GM20431 (cell line): ENCODE data around the gene XXYLT1.

ENCODE experiments used
- in situ Hi-C: fragments of 300-500 bp; cut with MseI, MboI; formaldehyde crosslinking; loops from one replicate; pipeline ENCODE4 v1.15.0; 2020; ENCODE audit warnings: low sequenced_read_pairs; ENCODE audit not compliant: unreplicated experiment

Gene XXYLT1

DNA sequence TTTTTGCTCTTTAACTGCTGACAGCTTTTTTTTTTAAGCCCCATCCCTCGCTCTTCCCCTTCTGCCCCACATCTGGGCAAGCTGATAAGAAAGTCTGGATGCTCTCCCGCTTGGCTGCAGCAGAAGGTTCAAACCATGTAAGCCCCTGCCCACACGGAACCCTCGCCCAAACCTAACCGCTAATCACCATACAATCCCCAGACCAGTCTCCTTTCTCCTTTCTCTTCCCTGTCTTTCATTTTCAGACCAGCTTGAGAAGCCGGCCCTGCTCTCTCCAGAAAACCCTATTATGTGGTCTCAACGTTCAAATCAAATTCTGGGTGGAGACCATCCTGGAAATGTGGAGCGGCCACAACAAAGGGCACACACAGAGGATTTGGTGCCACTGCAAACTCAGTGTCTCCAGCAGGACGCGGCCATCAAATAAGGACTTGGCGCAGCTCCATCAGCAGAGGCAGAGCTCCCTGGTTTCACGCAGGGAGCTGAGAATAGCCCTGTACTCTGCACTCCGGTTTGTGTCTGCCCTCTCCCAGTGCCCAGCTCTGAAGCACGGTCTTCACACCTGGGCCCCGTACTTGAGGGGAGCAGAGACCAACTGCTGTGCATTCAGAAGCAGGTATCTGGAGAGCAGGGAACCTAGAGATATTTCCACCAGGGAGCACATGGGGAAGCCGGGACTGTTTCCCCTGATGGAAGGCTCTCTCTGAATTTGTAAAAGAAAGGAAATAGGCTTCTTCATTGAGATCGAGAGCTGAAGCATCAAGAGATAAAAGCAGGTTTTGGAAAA, 92.6 kb downstream of the XXYLT1 start:
- in situ Hi-C loops = no loop called here

DNA sequence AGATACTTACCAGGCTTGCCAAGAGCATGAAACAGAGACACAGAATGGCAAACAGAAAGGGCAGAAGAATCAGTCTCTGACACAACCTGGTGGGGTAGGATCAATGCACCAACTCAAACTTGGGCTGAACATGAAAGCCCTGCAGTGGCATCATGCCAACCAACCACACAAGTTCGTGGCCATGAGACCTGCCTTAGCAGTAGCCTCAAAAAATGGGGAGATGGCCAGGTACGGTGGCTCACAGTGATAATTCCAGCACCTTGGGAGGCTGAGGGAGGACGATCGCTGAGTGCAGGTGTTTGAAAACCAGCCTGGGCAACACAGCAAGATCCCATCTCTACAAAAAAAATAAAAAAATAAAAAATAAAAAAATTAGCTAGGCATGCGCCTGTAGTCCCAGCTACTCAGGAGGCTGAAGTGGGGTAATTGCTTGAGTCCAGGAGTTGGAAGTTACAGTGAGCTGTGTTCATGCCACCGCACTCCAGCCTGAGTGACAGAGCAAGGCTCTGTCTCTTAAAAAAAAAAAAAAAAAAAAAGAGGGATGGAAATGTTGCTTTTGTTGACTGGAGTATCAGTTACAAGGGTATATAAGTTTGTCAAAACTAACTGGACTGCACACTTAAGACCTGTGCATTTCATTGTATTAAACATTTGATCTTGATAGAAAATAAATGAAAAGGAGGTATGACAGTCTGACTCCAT, 93.4 kb downstream of the XXYLT1 start:
- in situ Hi-C loops = no loop called here

DNA sequence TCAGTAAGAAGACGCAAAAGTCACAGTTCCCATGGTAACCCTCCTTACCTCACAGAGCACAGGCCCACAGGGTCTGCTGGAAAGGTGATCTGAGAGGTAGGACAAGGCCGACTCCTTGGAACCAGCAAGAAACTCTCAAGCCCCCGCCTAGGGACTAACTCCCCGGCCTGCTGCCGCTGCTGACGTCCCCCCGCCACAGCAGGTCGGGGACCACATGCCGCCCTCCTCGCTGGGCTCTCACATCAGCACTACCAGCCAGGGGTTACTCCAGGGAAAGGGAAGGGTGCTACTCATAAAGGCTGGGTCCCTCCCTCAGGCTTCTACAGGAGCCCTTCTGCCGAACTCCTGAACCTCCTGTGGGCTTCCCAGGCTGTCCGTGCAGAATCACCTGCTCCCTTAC, 94.2 kb downstream of the XXYLT1 start:
- in situ Hi-C loops = no loop called here

DNA sequence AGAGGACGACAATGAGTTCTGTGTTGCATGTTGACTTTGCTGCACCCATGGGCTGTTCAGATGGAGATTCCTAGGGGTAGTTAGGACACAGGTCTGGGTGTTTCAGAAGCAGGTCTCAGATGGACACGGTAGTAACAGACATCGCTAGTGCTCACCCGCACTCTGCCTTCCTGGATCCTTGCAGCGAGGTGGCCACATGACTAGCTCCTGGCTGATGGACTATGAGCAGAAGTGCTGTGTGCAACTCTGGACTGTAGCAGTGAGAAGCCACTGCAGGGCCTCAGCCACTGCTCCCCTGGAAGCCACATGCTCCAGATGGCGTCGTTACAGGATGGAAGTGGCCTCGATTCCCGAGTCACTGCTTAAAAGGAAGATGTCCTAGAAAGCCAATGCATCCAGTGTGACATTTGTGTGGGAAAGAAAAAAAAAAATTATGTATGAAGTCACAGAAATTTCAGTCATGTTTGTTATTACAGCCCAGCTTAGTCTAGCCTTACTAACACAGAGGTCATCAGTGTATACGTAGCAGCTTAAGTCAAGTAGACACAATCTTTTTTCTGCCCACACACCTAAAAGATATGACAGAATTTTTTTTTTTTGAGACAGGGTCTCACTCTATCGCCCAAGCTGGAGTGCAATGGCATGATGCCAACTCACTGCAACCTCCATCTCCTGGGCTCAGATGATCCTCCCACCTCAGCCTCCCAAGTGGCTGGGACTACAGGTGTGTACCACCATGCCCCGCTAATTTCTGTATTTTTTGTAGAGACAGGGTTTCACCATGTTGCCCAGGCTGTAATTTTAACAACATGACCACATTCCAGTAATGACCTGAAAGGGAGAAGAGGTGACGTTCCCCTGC, 95.3 kb downstream of the XXYLT1 start:
- in situ Hi-C loops = no loop called here

DNA sequence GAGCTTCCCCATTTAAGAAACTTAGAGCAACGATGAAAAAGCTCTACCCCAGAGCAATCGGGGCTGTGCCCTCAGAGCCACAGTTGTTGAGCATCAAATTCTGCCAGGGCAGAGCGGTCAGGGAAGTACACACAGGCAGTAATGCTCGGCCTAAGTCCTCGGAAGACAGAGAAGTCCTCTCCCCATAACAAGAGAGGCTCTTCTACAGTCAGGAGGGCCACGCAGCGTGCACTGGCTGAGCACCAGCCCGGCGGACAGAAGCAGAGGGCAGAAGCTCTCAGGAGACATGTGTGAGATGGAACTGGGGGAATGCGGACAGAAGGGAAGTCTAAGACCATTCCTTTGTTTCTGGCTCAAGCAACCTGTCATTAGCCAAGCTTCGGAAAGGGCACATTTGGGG, 95.9 kb downstream of the XXYLT1 start:
- in situ Hi-C loops = no loop called here

DNA sequence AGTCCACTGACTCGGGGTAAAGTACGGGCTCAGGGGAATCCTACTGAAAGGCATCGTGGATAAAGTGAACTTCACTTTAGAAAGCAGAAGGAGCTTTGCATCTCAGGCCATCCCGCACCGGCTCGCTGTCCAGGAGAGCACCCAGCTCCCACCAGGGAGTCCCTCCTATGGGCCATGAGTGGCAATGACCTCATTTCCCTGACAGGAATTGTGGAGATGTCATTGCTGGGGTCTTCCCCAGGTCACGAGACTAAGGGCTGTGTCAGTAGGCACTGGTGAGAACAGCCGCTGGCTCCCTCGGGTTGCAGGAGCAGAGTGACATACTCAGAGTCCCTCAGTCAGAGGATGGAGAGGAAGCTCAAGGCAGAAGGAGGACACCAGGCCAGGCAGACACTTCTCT, 97.3 kb downstream of the XXYLT1 start:
- in situ Hi-C loops = no loop called here

DNA sequence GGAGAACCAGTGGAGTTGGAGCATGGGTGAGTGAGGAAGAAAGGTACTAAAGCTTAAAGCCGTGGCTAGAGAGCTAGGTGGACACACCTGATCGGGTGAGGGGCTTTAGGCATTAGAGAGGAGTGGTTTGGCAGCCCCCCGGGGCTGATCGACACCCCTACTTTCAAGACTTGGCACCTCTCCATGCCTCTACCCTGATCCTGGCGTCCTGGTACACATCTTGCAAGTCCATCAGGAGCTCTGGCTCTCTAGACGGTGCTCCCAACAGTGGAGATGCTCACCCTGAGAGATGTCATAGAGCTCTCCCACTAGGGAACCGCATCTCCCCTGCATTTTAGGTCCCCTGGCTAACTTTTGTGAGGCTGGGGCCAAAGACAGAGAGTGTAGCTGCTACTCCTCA, 98.1 kb downstream of the XXYLT1 start:
- in situ Hi-C loops = no loop called here

DNA sequence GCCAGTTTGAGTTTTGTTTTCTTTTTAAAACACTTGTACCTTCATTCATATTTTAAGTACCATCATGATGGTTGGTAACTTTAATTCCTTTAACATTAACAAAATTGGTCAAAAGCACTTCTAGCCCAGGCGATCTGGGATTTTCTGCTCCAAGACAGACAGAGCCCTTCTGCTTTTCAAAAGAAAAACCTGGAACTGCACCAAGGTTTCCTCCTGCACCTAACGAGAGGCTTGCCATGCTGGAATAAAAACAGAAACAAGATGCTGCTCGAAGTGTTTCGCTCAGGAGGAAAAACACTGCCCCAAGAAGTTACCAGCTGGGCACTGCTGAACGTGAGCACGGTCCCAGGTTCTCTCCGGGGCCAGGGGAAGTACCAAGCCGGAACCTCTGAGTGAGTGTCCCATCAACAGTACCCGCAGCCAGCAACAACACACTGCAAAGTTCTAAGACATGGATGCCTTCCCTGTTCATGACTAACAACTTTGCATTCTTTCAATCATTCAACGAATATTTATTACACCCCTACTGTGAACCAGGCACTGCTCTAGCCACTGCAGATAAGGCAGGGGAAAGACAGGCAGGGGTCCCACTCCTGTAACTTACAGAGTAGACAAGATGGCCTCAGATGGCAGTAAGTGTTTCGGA, 98.8 kb downstream of the XXYLT1 start:
- in situ Hi-C loops = no loop called here

DNA sequence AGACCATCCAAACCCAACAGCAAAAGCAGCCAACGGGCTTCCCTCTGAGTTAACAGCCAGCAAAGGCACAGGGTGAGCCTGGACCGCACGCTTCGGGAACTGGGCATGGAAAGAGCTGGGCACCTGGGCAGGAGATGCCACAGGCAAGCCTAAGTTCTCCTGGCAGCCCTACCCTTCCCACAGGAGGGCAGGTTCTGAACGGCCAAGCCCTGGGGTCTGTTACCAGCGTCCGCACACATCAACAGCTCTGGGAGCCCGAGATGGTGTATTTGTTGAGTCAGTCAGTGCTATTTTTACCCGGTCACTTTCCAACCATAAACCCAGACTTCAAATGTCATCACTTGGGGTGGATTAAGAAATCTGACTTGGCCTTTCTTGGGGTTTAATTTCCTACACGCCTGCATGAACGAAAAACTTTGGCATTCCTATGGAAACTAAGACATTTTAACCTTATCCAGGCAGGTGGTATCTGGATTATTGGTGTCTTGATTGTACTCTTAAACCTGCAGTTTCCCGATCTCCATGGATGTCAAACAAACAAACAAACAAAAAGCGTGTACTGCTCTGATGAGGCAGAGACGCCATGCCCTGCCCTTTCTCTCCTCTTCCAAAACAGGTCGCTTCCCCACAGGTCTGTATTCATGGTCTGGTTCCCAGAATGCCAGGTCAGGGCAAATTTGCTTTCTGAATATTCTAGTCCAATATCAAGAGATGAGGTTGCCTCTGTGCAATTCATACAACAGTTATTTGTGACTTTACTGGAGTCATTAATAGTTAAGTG, 99.7 kb downstream of the XXYLT1 start:
- in situ Hi-C loops = no loop called here

DNA sequence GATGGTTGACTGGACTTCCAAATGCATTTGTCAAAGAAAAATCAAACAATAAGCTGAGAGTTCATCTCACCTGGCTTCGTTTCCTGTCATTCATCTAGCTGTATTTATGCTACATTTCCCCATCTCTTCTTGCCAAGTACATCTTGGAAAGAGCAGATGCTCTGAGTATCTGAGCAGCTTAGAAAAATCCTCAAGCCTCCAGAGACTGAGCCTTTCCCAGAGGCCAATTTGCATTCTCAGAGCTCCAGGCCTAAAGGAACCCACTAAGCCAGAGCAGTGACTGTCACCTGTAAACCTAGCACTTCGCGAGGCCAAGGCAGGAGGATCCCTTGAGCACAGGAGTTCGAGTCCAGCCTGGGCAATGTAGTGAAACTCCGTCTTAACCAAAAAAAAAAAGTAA, 100.5 kb downstream of the XXYLT1 start:
- in situ Hi-C loops = no loop called here

DNA sequence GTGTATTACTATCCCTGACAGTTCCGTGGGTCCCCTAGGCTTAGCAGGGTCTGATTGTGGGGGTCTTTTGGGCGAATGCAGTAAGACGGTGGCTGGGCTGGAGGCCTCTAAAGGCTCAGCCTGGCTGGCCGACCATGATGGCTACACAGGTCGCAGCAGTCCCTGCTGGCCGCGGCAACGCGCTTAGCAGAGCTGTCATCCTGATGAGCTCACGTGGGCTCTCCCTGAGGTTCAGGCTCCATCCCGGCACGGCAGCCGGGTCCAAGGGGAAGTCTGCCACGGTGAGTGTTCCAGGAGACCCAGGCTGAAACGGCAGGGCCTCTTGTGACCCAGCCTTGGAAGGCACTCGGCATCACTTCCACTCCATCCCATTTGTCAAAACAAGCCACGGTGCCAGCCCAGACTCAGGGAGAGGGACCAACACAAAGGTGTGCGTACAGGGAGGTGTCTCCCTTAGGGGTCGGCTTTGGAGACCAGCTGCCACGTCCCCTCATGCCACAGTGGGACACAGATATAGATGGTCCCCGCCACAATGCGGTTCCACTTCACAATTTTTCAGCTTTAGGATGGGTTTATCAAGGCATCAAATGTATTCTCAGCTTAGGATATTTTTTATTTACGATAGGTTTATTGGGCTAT, 101.8 kb downstream of the XXYLT1 start:
- in situ Hi-C loops = no loop called here

DNA sequence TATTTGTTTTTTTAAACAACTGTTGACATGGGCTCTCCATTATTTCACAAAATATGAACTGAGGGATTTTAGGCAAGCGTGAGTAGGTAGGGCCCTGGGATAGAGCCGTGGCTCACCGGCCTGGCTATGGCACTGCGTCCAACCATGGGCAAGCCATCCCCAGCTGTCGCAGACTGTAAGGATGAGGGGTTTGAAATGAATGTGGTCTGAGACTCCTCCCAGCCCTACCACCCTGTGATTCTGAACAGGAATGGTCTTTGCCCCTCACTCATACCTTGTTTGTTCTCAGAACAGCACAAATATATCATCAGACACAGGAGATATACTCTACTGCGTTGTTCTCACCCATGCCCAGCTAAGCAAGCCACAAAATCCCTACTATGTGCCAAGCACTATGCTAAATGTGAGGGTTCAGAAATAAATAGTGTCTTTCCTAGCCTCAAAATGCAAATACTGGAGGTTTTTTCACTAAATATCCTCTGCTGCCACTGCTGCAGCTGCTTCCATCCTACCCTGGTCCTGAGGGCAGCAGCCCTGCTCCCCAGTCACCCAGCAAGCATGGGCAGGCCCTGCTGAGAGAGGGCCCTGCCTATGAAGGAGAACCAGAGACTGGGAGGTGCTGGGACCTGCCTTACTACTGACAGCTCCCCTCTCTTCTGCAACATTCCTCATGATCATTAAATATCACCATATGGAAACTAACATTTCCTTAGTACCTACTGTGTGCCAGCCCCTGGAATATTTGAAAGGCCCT, 102.8 kb downstream of the XXYLT1 start:
- in situ Hi-C loops = no loop called here

DNA sequence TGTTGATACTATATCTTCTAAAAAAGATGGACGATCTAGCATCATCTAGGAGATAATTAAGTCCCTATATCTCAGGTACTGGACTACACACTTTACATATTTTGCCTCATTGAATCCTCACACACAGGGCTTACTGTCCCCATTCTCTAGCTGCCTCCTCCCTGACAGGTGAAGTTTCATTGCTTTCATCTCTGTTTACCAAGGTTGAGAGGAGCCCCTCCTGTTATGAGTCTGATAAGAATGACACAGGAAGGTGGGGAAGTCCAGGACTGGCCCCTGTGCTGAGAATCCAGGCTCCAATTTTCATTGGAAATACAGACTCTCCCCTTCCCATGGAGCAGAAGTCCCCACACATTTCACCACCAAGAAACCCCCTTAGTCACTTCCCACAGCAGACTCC, 105.2 kb downstream of the XXYLT1 start:
- in situ Hi-C loops = no loop called here

DNA sequence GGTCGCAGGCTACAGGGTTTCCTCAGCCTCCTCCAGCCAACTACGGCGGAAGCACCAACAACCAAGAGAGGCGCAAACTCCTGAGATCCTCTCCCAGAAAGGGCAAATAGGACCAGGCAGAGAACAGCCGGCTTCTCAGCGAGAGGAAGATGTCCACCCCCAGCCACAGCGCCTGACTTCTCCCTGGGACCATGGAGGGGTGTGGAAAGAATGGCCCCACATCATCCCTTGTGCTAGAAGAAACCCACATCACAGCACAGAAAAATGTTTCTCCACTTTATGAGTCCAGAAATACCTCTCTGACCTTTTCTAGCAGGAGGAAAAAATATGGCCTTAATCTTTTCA, 105.7 kb downstream of the XXYLT1 start:
- in situ Hi-C loops = no loop called here

DNA sequence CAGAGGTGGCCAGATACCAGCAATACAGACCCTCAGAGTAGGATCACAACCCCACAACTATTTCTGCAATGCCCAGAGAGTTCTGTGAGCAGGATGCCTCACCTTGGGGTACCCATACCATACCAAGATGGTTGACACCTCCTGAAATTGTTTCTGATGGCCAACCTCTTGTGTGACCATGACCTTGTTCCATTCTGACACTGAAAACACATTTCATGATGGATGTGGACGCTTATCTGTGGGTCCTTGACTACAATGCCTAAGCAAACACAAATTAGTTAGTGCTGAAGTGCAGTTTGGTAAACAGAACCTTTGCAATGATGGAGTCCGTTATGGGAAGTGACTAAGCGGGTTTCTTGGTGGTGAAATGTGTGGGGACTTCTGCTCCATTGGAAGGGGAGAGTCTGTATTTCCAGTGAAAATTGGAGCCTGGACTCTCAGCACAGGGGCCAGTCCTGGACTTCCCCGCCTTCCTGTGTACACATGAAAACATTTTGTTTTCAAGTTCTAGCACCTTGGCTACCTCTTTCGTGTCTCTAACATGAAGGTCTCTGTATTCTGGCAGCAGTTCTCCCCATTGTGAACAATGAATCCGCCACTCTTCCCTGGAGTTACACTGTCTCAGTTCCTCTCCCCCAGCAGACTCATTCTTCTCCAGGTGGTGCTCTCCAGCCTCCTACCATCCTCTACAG, 106.2 kb downstream of the XXYLT1 start:
- in situ Hi-C loops = no loop called here

DNA sequence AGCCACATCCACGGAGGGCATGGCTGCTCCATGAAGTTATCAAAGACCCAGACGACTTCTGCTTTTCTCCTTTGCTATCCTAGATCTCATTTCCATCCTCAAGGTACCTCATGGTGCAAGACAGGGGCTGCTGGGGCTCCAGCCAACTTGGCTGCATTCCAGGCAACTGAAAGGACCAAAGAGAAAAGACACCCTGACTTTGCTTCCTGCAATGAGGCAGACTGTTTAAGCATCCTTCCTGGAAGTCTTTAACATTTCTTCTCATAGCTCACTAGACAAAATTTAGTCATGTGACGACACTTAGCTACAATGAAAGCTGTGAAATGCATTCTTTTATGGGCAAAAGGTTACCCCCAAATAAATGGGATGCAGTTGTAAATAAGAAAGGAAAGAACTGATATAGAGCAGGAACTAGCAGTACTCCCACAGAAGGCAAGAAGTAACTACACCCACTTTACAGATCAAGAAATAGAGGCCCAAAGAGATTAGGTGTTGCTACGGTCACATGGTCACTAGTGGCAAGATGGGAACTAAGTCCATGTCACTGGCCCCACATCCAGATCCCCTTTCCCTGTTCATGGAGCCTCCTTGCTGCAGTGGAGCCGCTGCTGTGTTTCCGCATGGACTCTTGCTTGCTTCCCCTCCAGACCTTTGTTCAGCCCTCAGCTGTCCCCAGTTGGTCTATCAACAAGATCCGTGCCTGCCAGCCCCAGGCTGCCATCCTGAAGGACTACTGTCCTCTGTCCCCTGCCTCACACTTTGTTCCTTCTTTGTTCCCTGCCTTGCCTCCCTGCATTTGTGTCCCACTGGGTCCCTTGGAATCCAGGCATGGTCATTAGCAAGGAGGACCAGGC, 107.0 kb downstream of the XXYLT1 start:
- in situ Hi-C loops = no loop called here

DNA sequence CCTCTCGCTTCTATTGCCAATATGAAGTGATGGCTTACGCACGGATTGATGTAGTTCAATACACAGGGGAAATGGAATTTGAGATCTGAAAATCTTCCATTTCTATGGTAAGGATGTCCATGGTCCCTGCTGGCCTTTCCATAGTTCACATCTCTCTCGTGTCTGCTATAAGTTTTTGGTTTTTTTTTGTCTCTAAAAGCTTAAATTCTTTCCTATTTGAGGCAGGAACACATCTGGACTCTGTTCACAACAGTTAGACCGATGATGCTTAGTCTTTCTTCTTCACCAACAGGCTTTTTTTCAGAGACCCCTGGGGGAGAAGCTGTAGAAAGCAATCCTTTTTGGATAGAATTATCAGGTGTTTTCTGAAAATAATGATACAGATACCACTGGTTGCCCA, 108.1 kb downstream of the XXYLT1 start:
- in situ Hi-C loops = no loop called here
